Ammon's horn (tissue), 1 donor: Measurements from ENCODE around the gene ADCY4.
"Not testable (repeated sequence)": the region's sequence is repeated elsewhere in the genome, so short reads cannot be mapped to it uniquely, and the experiment has no call there.

Experiments used
- DNase-seq: peaks from one replicate; pipeline ENCODE4 v3.0.0-alpha.2; 2016; ENCODE audit warnings: low spot score

The ADCY4 gene

DNA sequence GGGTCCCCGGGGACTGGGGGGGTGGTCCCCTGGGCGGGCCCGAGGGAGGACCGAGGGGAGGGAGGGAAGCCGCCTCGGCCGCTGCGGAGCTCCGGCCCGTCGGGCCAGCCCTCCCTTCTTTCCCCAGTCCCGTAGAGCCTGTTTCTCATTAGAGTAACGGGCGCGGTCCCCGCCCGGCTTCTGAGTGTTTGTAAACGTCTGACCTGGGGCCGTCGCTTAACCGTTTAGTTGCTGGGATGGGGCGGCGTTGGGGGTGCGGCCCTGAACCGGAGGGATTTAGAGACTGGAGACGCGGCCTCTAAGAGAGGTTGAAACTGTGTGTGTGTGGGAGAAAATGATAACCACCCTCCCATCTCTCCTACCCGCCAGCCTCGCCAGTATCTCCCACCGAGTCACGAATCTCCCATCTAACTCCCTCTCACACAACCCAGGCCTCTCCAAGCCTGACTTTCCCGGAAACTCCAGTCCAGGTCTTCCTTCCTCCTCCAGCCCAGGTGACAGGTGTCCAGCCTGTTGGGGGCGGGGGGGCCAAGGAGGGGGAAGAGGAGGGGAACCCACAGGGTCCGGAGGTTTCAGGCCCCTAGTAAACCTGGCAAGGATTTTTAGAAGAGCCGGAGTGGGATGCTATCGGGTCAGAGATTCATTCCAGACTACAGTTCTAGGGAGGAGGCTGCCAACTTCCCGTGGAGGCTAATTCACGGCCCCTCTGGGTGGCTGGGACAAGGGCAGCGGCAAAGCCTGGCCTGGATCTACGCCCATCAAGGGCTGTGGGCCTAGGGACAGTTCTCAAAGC lies 32.0 kb upstream of the ADCY4 start:
- DNase-seq, result peak; percentile 61

DNA sequence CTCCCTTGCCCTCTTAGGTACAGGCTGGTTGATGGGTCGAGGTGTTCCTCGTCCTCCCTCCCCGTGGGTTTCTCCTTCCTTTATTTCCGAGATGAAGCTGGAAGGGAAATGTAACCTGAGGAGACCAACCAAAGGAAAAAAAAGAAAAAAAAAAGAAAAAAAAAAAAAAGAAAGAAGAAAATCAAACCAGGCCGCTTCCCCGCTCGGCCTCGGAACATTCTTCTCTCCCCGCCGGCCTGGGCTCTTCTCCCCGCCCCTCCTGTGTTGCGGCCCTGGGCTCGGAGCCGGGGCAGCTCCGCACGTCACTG lies 31.5 kb upstream of the ADCY4 start:
- no peak for DNase-seq

DNA sequence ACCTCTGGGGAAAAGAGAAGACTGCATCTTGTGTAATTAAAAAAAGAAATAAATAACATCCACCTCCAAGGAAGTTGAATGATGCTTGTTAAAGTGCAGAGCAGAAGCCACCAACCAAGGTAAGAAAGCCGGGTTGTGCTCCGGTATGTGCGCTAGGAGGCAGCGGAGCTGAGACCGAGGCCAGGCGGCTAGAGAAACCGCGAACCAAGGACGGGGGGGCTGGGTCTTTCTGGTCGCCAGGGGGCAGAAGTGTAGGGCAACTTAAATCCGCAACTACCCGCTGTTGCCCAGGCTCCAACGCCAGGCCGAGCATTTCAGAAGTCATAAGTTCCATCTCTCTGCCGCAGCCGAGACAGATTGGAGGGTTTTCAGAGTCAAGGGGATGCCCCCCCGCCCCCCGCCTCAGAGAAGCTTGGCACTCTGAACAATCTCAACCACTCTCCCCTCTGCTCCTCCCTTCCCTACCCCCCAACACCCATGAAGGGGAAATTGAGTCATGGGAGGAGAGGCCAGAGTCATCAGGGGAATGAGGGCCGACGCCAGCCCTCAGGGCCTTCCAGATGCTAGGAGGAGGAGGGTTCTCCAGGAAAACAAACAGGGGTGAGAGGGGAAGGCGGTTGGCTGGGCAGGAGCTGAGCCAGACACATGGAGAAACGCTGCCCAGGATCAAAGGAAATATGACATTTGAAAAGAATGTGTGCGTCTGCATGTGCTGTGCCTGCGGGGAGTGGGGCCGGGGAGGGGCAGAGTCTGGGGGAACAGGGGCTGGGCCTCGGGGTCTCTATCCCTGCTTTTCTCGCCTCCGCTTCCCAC lies 30.9 kb upstream of the ADCY4 start:
- DNase-seq, result peak; percentile 74

DNA sequence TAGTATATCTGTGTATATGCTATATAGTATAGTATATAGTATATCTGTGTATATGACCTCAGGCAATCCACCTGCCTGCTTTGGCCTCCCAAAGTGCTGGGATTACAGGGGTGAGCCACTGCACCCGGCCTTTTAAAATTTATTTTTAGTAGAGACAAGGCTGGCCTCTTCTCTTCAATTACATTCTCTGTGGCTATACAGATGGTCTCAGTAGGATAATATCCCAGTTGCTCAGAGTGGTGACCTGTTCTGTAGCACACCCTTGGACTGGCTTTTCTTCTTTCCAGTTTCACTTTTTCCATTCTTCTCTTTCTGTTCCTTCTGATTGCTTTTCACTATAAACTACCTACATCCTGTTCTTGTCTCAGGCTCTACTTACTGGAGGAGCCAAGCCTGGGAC lies 30.0 kb upstream of the ADCY4 start:
- DNase-seq, result no peak

DNA sequence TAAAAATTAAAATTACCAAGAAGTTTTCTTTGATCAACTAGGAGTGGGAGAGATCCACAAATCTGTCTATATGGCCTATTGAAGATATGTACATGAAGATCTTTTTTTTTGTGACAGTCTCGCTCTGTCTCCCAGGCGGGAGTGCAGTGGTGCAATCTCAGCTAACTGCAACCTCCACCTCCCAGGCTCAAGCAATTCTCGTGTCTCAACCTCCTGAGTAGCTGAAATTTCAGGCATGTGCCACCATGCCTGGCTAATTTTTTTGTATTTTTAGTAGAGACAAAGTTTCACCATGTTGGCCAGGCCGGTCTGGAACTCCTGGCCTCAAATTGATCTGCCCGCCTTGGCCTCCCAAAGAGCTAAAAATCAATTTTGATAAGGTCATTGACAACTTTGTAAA lies 28.5 kb upstream of the ADCY4 start:
- no peak for DNase-seq

DNA sequence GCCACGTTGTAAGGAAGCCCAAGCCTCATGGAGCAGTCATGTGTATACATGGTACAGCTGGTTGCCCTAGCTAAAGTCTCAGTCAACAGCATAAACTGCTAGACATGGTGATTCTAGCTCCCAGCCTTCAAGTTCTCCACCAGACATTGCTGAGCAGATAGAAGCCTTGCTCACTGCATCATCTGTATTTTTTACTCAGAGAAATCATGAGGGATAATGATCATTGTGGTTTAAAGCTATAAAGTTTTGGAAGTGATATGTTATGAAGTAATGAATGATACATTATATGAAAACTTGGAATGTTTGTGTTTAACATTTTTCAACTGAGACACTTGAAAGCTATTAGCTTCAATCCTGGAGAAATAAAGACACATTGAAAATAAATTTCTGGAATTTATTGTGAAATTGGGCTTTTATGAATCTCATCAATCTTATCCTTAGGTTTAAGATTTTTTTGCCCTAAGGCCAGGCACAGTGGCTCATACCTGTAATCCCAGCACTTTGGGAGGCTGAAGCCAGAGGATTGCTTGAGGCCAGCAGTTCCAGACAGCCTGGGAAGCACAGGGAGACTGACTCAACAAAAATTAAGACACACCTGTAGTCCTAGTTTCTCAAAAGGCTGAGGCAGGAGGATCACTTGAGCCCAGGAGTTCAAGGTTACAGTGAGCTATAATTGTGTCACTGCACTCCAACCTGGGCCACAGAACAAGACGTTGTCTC lies 27.5 kb upstream of the ADCY4 start:
- DNase-seq, result no peak

DNA sequence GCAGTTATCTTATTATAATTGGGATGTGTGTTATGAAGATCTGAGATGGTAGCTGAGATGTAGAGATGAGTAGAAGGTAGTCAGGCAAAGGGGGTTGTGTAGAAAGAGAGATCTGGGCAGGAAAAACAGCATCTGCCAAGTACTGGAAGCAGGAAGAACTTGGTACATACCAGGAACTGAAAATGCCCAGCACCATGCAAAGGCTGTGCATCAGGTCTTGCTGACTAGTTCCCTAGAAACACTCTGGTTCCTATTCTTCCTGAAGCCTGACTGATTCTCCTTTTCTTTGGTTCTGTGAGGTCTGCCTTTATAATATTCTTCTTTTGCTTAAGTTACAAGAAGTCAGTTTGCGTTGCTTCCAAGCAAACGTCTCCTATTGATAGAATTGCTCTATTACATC lies 26.5 kb upstream of the ADCY4 start:
- DNase-seq, result peak; percentile 43

DNA sequence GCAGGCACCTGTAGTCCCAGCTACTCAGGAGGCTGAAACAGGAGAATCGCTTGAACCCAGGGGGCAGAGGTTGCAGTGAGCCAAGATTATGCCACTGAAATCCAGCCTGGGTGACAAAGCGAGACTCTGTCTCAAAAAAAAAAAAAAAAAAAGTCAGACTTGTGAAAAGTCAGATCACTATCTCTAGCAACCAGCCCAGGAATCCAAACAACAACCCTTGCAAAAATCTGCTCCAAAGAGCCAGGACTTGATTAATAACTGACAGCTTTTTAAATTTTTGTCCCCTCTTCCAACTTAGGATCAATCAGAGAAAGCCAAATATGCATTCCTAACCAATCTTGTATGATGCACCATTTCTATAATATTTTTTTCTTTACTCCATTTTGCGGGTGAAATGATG lies 25.4 kb upstream of the ADCY4 start:
- no peak for DNase-seq

DNA sequence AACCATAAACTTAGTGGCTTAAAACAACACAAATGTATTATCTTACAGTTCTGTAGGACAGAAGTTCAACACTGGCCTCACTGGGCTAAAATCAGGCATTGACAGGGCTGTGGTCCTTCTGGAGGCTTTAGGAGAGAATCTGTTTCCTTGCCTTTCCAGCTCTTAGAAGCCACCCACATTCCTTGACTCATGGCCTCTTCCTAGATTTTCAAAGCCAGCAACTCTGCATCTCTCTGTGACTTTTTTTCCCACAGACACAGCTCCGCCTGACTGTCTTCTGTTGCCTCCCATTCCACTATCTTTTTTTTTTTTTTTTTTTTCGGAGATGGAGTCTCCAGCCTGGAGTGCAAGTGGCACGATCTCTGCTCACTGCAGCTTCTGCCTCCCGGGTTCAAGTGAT lies 21.3 kb upstream of the ADCY4 start:
- DNase-seq, result no peak

DNA sequence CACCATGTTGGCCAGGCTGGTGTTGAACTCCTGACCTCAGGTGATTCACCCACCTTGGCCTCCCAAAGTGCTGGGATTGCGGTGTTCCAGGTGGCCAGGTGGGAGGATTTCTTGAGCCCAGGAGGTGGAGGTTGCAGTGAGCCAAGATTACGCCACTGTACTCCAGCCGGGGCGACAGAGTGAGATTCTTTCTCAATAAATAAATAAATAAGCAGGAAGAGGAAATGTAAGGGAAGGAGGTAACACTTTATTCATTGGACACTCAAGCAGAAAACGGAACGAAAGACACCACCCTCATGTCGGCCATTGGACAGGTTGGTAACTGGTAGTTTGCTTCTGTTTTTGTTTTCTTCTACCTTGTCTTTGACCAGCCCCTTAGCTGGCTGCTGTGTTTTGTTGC lies 20.1 kb upstream of the ADCY4 start:
- DNase-seq, result no peak

DNA sequence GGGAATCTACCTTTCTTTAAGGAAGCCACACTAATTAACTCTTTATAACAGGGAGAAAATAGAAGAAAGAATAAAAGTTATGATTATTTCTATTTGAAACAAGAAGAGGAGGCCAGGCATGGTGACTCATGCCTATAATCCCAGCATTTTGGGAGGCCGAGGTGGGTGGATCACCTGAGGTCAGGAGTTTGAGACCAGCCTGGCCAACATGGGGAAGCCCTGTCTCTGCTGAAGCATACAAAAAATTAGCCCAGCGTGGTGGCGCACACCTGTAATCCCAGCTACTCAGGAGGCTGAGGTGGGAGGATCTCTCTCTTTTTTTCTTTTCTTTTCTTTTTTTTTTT lies 19.6 kb upstream of the ADCY4 start:
- DNase-seq, result not testable (repeated sequence)

DNA sequence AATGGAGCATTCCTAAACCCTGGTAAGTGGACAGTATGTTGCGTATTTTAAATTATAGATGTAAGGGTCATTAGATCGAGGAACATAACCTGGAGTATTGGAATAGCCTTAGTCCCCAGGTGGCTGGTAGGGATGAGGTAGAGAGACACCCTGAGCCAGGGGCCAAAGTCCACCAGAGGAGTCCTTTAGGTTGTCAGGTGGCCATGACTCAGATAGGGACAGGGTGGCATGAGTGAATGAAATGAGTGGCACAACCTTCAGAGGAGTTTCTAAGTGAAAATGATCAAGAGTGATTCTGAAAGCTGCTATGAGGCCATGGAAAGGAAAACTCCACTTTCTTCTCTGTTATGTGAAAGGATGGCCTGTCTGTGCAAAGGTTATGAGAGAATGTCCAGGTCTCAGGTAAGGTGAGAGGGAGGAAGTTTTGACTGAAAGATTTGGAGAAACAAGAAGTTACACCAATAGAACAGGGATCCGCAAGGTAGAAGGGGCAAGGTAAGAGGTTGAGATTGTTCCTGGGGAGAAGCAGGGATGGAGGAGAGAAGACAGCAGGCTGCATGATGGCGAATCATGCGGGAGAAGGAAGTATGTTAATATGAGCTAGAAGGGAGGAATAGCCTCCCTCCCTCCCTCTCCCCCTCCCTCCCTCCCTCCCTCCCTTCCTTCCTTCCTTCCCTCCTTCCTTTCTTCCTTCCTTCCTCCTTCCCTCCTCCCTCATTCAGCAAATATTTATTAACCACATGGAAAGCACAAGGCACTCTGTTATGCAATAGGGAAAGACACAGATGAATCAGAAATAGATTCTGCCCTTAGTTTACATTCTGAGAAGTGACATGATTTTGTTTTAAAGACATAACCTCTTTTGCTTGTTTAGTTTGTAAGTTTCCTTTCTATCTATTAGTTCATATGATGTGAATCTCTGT lies 18.9 kb upstream of the ADCY4 start:
- no peak for DNase-seq

DNA sequence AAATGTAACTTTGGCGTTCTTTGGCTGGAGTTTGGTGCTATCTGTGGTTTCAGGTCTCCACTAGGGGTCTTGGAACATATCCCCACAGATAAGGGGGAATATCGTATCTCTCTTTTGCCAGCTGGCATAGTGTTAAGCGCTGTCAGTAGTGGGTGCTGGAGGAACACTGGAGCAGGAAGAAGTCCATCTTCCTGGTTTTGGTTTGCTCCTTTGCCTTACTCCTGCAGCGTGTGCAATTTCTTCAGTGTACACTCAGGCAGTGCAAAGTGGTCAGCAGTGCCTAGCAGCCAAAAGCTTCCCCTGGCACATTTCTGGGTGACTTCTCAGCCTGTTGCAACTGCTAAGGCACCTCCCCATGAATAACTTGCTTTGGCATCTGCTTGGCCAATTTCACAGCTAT lies 16.6 kb upstream of the ADCY4 start:
- no peak for DNase-seq

DNA sequence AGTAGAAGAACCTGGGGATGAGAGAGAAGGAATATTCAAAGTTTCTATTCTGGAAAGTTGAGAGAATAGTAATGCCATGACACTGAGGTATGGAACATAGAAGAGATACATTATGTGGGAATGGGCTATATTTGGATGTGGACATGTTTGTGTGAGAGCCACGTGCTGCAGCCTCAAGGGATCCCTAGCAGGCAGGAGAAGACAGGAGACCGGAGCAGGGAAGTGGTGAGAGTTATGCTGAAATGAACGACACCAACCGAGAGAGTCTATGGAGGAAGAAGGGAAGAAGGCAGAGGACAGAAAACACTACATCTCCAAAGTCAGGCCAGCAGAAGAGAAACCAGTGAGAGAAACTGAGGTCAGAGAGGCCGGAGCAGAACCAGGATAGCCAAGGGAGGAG lies 14.9 kb upstream of the ADCY4 start:
- DNase-seq, result no peak

DNA sequence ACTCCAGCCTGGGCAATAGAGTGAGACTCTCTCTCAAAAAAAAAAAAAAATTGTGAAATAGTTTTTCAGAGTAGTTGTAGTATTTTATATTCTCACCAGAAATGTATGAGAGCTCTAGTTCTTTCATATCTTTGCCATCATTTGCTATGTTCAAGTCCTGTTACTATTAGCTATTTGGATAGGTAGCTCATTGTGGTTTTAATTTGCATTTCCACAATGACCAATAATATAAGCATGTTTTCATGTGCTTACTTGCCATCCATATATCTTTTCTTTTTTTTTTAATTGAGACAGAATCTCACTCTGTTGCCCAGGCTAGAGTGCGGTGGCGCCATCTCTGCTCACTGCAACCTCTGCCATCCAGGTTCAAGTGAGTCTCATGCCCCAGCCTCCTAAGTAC lies 13.3 kb upstream of the ADCY4 start:
- no peak for DNase-seq

DNA sequence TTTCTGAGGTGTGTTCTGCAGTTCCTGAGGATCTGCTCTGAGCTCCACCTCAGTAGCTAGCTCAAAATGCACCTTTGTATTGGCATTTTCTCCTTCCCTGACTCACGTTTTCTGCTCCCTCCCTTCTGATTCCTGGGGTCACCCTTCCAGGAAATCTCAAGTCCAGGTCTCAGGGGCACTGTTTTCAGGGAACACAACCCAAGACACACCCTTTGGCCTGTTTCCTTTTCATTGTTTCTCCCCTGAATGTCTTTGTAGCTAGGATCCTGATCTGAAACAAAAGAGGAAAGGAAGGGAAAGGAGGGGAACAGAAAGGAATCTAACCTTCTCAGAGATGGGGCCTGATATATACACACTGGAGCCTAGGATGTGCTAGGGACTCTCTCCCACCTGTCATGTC lies 12.3 kb upstream of the ADCY4 start:
- no peak for DNase-seq

DNA sequence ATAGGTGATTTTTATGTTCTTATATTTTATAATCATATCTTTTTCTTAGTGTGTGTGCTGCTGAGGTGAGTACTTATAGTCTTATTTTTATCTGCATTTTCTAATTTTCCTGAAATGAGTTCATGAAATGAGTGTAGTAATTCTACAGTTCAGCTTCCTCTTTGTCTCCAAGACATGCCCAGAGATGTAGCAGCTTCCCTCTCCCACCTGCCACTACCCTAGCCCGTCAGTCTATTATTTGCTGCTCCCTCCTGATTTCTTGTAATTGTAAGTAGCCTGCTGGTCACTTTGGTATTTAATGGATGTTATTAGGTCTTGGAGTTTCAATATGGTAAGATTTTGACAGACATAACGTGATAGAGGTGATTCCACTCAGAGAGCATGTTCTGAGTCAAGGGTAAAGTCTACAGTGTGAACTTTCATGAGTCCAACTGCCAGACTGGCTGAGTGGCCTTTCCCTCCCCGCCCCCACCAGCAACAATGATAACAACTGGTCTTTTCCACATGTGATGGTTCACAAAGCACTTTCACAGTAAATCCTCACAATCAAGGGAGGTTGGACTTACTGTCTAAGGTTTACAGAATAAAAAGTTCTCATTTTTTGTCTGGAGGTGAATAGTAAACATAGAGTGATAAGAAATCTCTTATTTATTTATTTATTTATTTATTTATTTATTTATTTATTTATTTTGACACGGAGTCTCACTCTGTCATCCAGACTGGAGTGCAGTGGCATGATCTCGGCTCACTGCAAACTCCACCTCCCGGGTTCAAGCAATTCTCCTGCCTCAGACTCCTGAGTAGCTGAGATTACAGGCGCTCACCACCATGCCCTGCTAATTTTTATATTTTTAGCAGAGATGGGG lies 9.2 kb upstream of the ADCY4 start:
- no peak for DNase-seq

DNA sequence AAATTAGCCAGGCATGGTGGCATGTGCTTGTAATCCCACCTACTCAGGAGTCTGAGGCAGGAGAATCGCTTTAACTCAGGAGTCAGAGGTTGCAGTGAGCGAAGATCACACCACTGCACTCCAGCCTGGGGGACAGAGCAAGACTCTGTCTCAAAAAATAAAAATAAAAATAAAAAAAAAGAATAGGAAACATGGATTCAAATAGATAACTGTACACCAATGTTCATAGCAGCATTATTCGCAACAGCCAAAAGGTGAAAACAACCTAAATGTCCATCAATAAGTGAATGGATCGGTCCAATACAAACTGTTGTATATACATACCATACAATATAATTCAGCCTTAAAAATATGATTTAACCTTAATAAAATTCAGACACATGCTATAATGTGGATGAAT lies 8.0 kb upstream of the ADCY4 start:
- DNase-seq, result no peak

DNA sequence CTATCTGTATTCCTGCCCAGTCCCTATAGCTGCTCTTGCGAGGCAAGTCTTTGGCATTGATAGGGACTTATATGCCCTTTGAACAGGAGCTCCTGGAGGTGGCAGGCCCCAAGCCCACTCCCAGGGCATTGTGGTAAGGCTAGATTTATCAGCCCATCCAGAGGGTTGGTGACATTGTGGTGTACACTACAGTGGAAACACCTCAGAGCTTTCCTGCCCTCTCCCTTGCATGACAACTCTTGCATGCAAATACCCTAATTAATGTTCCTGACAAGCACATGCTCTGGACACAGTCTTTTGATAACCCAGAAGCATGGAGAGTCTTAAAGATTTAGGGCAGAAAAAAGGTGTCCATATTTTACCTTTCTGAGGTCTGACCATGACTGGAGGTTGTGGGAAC lies 5.7 kb upstream of the ADCY4 start:
- no peak for DNase-seq

DNA sequence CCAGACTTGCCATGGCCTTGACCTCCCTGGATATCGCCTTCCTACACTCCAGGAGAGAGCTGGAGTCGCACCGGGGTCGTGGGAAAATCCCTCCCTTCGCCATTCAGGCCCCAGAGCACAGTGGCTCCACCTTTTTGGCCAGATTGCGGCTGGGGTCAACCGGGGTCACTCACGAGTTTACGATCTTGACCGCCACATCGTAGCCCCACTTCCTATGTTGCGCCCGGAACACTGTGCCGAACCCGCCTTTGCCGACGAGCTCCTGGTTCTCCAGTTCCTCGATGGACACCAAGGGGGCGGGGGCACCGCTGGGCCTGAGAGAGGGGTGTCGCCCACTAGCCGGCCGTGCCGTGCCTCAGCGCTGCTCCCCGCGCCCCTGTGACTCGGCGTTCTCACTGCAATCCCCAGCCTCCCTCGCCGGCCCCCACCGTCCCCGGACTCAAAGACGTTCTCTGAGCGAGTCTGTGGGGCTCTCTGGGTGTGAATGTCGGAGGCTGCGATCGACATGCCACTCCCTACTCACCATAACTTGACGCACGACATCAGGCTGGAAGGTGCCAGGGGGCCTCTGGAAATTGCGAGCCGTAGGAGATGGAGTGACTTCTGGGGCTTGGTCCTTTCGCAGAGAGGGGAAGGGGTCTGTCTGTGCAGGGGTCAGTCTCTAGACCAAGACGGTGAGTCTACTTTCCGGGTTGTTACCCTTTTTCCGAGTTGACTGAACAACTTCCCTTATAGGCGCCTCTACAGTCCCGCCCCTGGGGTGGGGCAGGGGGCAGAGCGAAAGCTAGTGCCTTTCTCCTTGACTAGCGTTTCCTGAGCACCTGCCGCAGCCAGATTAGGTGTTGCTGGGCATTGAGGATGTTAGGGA lies 4.6 kb upstream of the ADCY4 start, which contains the start of gene RIPK3:
Gene RIPK3 (minus strand): TSS at position 708 of the 868 bp plus-strand sequence. CDS start 165 bp downstream, at position 543.
- no peak for DNase-seq
